Neural cell (in vitro differentiated cells): ENCODE measurements around the gene KCNAB2. TPM values are rescaled to one million over a fixed set of nuclear protein-coding genes. Genes with fewer than 3 reads are reported as not detected.

ENCODE experiments used
- H2AFZ ChIP-seq: fragments of 200-600, 300-800 bp; sonication (generic), shearing (Covaris generic); 2 replicates; pipeline ENCODE4 v1.6.0; 2014; ENCODE audit warnings: low read depth, mild to moderate bottlenecking, antibody characterized with exemption, low read length, moderate library complexity
- H3F3A ChIP-seq: fragments of 200-600 bp; shearing (Covaris generic); 2 replicates; pipeline ENCODE4 v1.6.1; 2016; ENCODE audit warnings: mild to moderate bottlenecking, moderate library complexity, mixed read lengths, antibody characterized with exemption, low read length; ENCODE audit not compliant: insufficient read depth, poor library complexity, severe bottlenecking
- H3K27ac ChIP-seq: fragments of 200-600, 300-800 bp; sonication (generic), shearing (Covaris generic); 2 replicates; pipeline ENCODE4 v1.5.1; 2014; ENCODE audit warnings: mild to moderate bottlenecking, low read length, moderate library complexity
- H3K27me3 ChIP-seq: fragments of 300-800, 200-600 bp; sonication (generic), shearing (Covaris generic); 2 replicates; pipeline ENCODE4 v1.6.0; 2014; ENCODE audit warnings: mild to moderate bottlenecking, low read depth, low read length, moderate library complexity; ENCODE audit not compliant: insufficient read depth
- H3K36me3 ChIP-seq: fragments of 300-800, 200-600 bp; sonication (generic), shearing (Covaris generic); 2 replicates; pipeline ENCODE4 v1.5.1; 2014; ENCODE audit warnings: mild to moderate bottlenecking, antibody characterized with exemption, low read length, moderate library complexity; ENCODE audit not compliant: insufficient read depth
- H3K4me2 ChIP-seq: fragments of 300-800, 200-600 bp; sonication (generic), shearing (Covaris generic); 2 replicates; pipeline ENCODE4 v1.6.0; 2014; ENCODE audit warnings: mild to moderate bottlenecking, low read length
- H3K4me3 ChIP-seq: fragments of 300-800, 200-600 bp; sonication (generic), shearing (Covaris generic); 2 replicates; pipeline ENCODE4 v1.5.1; 2014; ENCODE audit warnings: mild to moderate bottlenecking, low read length, moderate library complexity
- H3K79me2 ChIP-seq: fragments of 200-600 bp; shearing (Covaris generic); replicated peaks from 2 replicates; pipeline ENCODE4 v1.6.0; 2014; ENCODE audit warnings: mild to moderate bottlenecking, low read length, moderate library complexity; ENCODE audit not compliant: insufficient read depth
- H3K9ac ChIP-seq: fragments of 300-800, 200-600 bp; sonication (generic), shearing (Covaris generic); 2 replicates; pipeline ENCODE4 v1.6.1; 2016; ENCODE audit warnings: mild to moderate bottlenecking, low read length, mixed read lengths
- H3K9me2 ChIP-seq: fragments of 200-600 bp; shearing (Covaris generic); 2 replicates; pipeline ENCODE4 v1.6.1; 2016; ENCODE audit warnings: mild to moderate bottlenecking, low read length, mixed read lengths; ENCODE audit not compliant: insufficient read depth
- H3K9me3 ChIP-seq: fragments of 200-600, 300-800 bp; sonication (generic), shearing (Covaris generic); 2 replicates; pipeline ENCODE4 v1.6.1; 2016; ENCODE audit warnings: mild to moderate bottlenecking, mixed run types, low read length, moderate library complexity, mixed read lengths
- H4K20me1 ChIP-seq: fragments of 200-600 bp; shearing (Covaris generic); 2 replicates; pipeline ENCODE4 v1.6.1; 2016; ENCODE audit warnings: mild to moderate bottlenecking, mixed run types; ENCODE audit not compliant: insufficient read depth
- EP300 ChIP-seq: fragments of 450-650 bp; conservative IDR thresholded peaks from 2 replicates; pipeline ENCODE4 v1.6.1; 2014; ENCODE audit warnings: antibody characterized with exemption, mild to moderate bottlenecking, moderate library complexity; ENCODE audit not compliant: poor library complexity, severe bottlenecking
- EZH2 ChIP-seq: fragments of 200-600, 300-800 bp; shearing (Covaris generic), sonication (generic); IDR thresholded peaks from 2 replicates; pipeline ENCODE4 v1.6.1; 2014; ENCODE audit warnings: antibody characterized with exemption, low read length, borderline replicate concordance, mild to moderate bottlenecking; ENCODE audit not compliant: insufficient read depth, poor library complexity, severe bottlenecking
- MXI1 ChIP-seq: fragments of 450-650 bp; conservative IDR thresholded peaks from 2 replicates; pipeline ENCODE4 v1.6.1; 2014; ENCODE audit warnings: antibody characterized with exemption, mild to moderate bottlenecking; ENCODE audit not compliant: poor library complexity, severe bottlenecking
- POLR2AphosphoS5 ChIP-seq: IDR thresholded peaks from 2 replicates; pipeline ENCODE4 v1.6.1; 2012
- RAD21 ChIP-seq: fragments of 450-650 bp; conservative IDR thresholded peaks from 2 replicates; pipeline ENCODE4 v1.6.1; 2014; ENCODE audit warnings: antibody characterized with exemption, mild to moderate bottlenecking, moderate library complexity
- SMC3 ChIP-seq: fragments of 450-650 bp; conservative IDR thresholded peaks from 2 replicates; pipeline ENCODE4 v1.6.1; 2014; ENCODE audit warnings: antibody characterized with exemption, mild to moderate bottlenecking, moderate library complexity; ENCODE audit not compliant: poor library complexity
- TAF1 ChIP-seq: IDR thresholded peaks from 2 replicates; pipeline ENCODE4 v1.6.1; 2012; ENCODE audit warnings: low read depth
- polyA plus RNA-seq: library from polyadenylated mRNA; depleted of rRNA; stranded (reverse); fragments of >200 nt; gene quantifications from 2 replicates; pipeline ENCODE4 v1.2.3, GENCODE V29; 2014
- TF ChIP-seq, protein P1 (sequence below): fragments of 450-650 bp; IDR thresholded peaks from 2 replicates; pipeline ENCODE4 v1.5.1; 2014; ENCODE audit warnings: antibody characterized with exemption, mild to moderate bottlenecking, moderate library complexity; ENCODE audit not compliant: poor library complexity, severe bottlenecking
- TF ChIP-seq, protein P2 (sequence below): IDR thresholded peaks from 2 replicates; pipeline ENCODE4 v1.6.1; 2012; ENCODE audit warnings: borderline replicate concordance

The KCNAB2 gene
- polyA plus RNA-seq, 1 donor from 2014 or later = 11.7 TPM

DNA sequence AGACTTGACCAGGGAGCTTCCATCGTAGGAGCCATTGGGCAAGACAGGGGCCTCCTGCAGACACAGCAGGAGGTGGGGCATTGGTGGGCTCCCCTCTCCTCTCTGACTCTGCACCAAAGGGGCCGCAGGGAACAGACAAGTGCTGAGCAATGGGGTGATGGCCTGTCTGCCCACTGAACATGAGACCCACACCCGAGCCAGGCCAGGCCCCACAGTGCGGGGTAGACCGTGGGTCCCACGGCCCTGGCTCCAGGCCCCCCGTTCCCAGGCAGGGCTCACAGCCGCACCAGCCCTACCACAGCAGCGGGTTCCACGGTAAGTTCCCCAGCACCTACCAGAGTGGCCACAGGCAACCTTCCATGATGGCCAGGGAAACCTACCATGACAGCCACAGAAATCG is 88.5 kb downstream of the KCNAB2 start:
- no peaks in the 10 kb centered on the region for H4K20me1 ChIP-seq
- H3K9ac ChIP-seq = no peak overlapping the region
- no peak overlapping the region for H3K4me3 ChIP-seq
- TF ChIP-seq EZH2 = no peak
- TF ChIP-seq, protein P1, sequence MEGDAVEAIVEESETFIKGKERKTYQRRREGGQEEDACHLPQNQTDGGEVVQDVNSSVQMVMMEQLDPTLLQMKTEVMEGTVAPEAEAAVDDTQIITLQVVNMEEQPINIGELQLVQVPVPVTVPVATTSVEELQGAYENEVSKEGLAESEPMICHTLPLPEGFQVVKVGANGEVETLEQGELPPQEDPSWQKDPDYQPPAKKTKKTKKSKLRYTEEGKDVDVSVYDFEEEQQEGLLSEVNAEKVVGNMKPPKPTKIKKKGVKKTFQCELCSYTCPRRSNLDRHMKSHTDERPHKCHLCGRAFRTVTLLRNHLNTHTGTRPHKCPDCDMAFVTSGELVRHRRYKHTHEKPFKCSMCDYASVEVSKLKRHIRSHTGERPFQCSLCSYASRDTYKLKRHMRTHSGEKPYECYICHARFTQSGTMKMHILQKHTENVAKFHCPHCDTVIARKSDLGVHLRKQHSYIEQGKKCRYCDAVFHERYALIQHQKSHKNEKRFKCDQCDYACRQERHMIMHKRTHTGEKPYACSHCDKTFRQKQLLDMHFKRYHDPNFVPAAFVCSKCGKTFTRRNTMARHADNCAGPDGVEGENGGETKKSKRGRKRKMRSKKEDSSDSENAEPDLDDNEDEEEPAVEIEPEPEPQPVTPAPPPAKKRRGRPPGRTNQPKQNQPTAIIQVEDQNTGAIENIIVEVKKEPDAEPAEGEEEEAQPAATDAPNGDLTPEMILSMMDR = no peak
- no peak for TF ChIP-seq RAD21
- H3F3A ChIP-seq = no peaks in the 10 kb centered on the region
- H3K4me2 ChIP-seq = no peak overlapping the region
- no peaks in the 10 kb centered on the region for H3K9me2 ChIP-seq
- H2AFZ ChIP-seq = no peak overlapping the region
- no peak overlapping the region for H3K27ac ChIP-seq
- H3K9me3 ChIP-seq = no peaks in the 10 kb centered on the region
- no peaks in the 10 kb centered on the region for H3K36me3 ChIP-seq
- no peaks in the 10 kb centered on the region for H3K27me3 ChIP-seq
- no peaks in the 10 kb centered on the region for H3K79me2 ChIP-seq

DNA sequence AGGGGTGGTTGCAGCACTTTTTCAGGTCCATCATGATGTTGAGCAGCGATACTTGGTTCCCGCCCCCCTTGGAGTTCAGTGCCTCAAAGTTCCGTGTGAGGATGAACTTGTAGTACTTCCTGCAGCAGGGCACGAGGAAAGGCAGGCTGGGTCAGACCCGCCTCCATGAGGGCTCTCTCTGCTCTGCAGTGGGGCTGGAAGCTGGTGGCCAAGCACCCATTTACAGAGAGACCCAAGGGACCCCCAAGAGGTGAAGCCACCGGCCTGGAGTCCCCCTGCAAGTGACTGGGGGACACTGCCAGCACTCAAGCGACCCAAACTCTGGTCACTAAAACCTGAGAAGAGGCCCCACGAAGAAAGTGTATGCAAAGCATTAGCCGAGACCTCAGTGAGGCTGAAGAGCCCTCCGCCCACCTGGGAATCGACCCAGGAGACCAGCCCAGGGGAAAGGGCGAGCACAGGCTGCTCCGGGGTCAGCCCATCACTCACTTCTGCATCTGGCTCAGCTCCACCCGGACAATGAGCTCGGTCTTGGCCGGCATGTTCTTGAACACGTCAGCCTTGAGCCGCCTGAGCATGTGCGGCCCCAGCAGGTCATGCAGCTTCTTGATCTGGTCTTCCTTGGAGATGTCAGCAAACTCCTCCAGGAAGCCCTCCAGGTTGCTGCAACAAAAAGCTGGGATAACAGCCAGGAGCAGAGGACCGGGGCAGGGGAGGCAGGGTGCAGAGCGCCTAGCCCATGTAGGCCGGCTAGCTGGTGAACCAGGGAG is 89.2 kb downstream of the KCNAB2 start:
- H4K20me1 ChIP-seq = no peaks in the 10 kb centered on the region
- H3K79me2 ChIP-seq = no peaks in the 10 kb centered on the region
- H3K9me3 ChIP-seq = no peaks in the 10 kb centered on the region
- no peak for TF ChIP-seq SMC3
- TF ChIP-seq RAD21 = no peak
- TF ChIP-seq TAF1 = no peak
- no peak for TF ChIP-seq POLR2AphosphoS5
- no peak overlapping the region for H2AFZ ChIP-seq
- no peak overlapping the region for H3K9ac ChIP-seq
- H3K9me2 ChIP-seq = no peaks in the 10 kb centered on the region
- H3F3A ChIP-seq = no peaks in the 10 kb centered on the region
- H3K4me2 ChIP-seq = no peak overlapping the region
- no peaks in the 10 kb centered on the region for H3K27me3 ChIP-seq
- H3K4me3 ChIP-seq = no peak overlapping the region
- H3K36me3 ChIP-seq = no peaks in the 10 kb centered on the region
- no peak overlapping the region for H3K27ac ChIP-seq

DNA sequence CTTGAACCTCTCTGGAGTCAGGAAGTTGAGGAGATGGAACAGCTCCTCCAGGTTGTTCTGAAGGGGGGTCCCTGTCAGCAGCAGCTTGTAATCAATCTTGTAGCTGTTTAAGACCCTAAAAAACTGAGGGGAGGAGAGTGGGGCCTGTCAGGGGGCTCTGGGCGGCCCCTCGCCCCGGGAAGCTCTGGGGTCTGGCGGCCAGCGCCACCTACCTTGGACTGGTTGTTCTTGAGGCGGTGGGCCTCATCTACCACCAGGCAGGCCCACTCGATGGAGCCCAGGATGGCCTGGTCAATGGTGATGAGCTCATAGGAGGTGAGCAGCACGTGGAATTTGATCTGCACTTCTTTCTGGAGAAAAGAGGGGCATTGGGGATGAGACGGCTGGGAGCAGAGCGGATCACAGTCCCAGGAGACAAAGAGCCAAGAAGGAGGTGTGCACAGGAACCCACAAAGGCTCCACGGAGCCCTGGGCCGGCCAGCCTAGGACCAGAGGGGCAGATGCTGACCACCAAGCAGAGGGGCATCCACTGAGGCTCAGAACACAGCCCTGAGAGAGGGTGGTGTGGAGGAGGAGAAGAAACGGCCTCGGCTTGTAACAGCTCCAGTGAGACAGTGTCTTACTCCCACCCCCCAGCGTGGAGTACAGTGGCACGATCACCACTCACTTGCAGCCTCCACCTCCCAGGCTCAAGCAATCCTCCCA is 91.0 kb downstream of the KCNAB2 start:
- no peaks in the 10 kb centered on the region for H3K9me2 ChIP-seq
- TF ChIP-seq RAD21 = no peak
- TF ChIP-seq, protein P2, sequence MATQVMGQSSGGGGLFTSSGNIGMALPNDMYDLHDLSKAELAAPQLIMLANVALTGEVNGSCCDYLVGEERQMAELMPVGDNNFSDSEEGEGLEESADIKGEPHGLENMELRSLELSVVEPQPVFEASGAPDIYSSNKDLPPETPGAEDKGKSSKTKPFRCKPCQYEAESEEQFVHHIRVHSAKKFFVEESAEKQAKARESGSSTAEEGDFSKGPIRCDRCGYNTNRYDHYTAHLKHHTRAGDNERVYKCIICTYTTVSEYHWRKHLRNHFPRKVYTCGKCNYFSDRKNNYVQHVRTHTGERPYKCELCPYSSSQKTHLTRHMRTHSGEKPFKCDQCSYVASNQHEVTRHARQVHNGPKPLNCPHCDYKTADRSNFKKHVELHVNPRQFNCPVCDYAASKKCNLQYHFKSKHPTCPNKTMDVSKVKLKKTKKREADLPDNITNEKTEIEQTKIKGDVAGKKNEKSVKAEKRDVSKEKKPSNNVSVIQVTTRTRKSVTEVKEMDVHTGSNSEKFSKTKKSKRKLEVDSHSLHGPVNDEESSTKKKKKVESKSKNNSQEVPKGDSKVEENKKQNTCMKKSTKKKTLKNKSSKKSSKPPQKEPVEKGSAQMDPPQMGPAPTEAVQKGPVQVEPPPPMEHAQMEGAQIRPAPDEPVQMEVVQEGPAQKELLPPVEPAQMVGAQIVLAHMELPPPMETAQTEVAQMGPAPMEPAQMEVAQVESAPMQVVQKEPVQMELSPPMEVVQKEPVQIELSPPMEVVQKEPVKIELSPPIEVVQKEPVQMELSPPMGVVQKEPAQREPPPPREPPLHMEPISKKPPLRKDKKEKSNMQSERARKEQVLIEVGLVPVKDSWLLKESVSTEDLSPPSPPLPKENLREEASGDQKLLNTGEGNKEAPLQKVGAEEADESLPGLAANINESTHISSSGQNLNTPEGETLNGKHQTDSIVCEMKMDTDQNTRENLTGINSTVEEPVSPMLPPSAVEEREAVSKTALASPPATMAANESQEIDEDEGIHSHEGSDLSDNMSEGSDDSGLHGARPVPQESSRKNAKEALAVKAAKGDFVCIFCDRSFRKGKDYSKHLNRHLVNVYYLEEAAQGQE = no peak
- TF ChIP-seq POLR2AphosphoS5 = no peak
- no peak for TF ChIP-seq MXI1
- no peak for TF ChIP-seq SMC3
- TF ChIP-seq, protein P1 = no peak
- TF ChIP-seq TAF1 = no peak
- no peak for TF ChIP-seq EZH2
- no peak for TF ChIP-seq EP300
- H3K9ac ChIP-seq = no peak overlapping the region
- H4K20me1 ChIP-seq = no peaks in the 10 kb centered on the region
- no peak overlapping the region for H3K4me2 ChIP-seq
- H3K36me3 ChIP-seq = no peaks in the 10 kb centered on the region
- H3K27me3 ChIP-seq = no peaks in the 10 kb centered on the region
- no peaks in the 10 kb centered on the region for H3K79me2 ChIP-seq
- H3K27ac ChIP-seq = no peak overlapping the region
- H3F3A ChIP-seq = no peaks in the 10 kb centered on the region
- H3K4me3 ChIP-seq = no peak overlapping the region
- no peaks in the 10 kb centered on the region for H3K9me3 ChIP-seq
- no peak overlapping the region for H2AFZ ChIP-seq
